Activated naive CD4-positive, alpha-beta T cell treated with anti-CD3 and anti-CD28 coated beads, Interleukin-2, amount 10 ng/mL, durations not matched to agents 7 days and 5 days (primary cell): ENCODE results near the gene FGFR4.

Experiments
- CTCF ChIA-PET: fragments of 350-600 bp; sonication (Branson Sonifier 250); formaldehyde crosslinking; loops from one replicate; lab custom pipeline; 2021; ENCODE audit warnings: antibody characterized with exemption; lab: Charles Lee
- DNase-seq: peaks from one replicate; pipeline ENCODE4 v3.0.0-alpha.2; 2020
- H3K27ac Mint-ChIP-seq: one replicate; pipeline ENCODE4 v1.8.0; 2021; ENCODE audit warnings: mild to moderate bottlenecking, moderate library complexity, mixed read lengths
- H3K27me3 Mint-ChIP-seq: one replicate; pipeline ENCODE4 v1.8.0; 2021; ENCODE audit warnings: mild to moderate bottlenecking, mixed read lengths
- H3K36me3 Mint-ChIP-seq: one replicate; pipeline ENCODE4 v1.8.0; 2021; ENCODE audit warnings: mixed read lengths
- H3K4me1 Mint-ChIP-seq: one replicate; pipeline ENCODE4 v1.8.0; 2021; ENCODE audit warnings: mixed read lengths
- H3K4me3 Mint-ChIP-seq: one replicate; pipeline ENCODE4 v1.8.0; 2021; ENCODE audit warnings: mild to moderate bottlenecking, moderate library complexity, mixed read lengths
- H3K9me3 Mint-ChIP-seq: one replicate; pipeline ENCODE4 v1.8.0; 2021; ENCODE audit warnings: mixed read lengths

FGFR4 gene

DNA sequence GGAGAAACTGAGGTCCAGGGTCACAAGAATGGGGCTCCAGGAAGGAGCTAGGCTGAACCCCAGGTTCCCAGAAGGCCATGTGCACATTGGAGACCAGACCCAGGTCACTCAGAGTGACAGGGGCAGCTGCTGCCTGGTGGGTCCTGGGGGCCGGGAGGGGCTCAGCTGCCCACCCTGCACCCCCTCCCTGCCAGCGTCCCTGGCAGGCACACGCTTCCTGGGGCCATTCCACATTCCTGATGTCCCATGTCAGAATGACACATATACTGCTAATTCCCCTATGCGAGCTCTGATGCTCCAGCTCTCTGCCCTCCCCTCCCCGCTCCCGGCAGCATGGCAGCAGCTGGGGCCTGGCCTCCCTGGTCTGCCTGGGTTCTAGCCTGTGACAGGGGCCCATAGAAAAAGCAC, 14.0 kb downstream of the FGFR4 start:
- Mint-ChIP-seq H3K27ac (no peak overlapping the region), H3K9me3 (no peaks in the 10 kb centered on the region), H3K4me3 (no peak overlapping the region), H3K27me3 (peaks cover 56% of the 10 kb centered on the region), H3K4me1 (no peaks in the 10 kb centered on the region), H3K36me3 (no peaks in the 10 kb centered on the region)
- CTCF ChIA-PET, result interaction anchor here (1.0 kb wide), 1 partner anchor 10 kb away, joined by 4 read pairs; no protein-coding TSS in a partner anchor
- no peak for DNase-seq

- H3K36me3 Mint-ChIP-seq, result no peaks in the 10 kb centered on the region
- H3K9me3 Mint-ChIP-seq, result no peaks in the 10 kb centered on the region
- no peak overlapping the region for H3K27ac Mint-ChIP-seq
- DNase-seq, result no peak
- CTCF ChIA-PET, result no interaction called here
- H3K27me3 Mint-ChIP-seq, result peaks cover 52% of the 10 kb centered on the region
- no peak overlapping the region for H3K4me3 Mint-ChIP-seq
- no peaks in the 10 kb centered on the region for H3K4me1 Mint-ChIP-seq
Observed at GRCh38 chr5:177103523-177104253, 17.0 kb downstream of the FGFR4 start.

- Mint-ChIP-seq H3K27ac (no peak overlapping the region), H3K4me1 (no peaks in the 10 kb centered on the region), H3K9me3 (no peaks in the 10 kb centered on the region), H3K4me3 (no peak overlapping the region), H3K36me3 (no peaks in the 10 kb centered on the region), H3K27me3 (peaks cover 38% of the 10 kb centered on the region)
- DNase-seq, result no peak
- CTCF ChIA-PET, result no interaction called here
Observed at GRCh38 chr5:177105691-177106476, 19.2 kb downstream of the FGFR4 start.

DNA sequence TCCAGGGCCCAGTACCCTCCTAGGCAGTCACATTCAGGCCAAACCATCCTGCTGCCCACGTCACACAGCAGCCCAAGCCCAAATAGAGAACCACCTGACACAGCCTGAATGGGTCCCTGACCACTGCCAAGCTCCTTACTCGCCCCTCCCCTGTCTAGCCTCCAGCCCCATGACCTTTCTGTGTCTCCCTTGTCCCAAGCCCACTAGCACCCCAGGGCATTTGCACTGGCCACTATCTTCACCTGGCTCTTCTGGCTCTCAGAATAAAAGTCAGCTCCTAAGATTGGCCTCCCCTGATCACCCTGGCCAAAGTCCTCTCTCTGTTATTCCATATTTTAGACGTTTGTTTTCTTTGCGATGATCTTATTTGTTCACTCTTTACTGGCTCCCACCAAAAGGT, 20.4 kb downstream of the FGFR4 start:
- Mint-ChIP-seq H3K4me1 (no peaks in the 10 kb centered on the region), H3K9me3 (no peaks in the 10 kb centered on the region), H3K27ac (no peak overlapping the region), H3K36me3 (no peaks in the 10 kb centered on the region), H3K4me3 (no peak overlapping the region), H3K27me3 (peaks cover 39% of the 10 kb centered on the region)
- CTCF ChIA-PET, result interaction anchor here (0.6 to 0.9 kb wide), 3 partner anchors 10 to 119 kb away, joined by 3 read pairs; no protein-coding TSS in a partner anchor
- DNase-seq, result no peak

GRCh38 chr5:177109810-177110209, 23.1 kb downstream of the FGFR4 start:
- Mint-ChIP-seq H3K4me1 (peaks cover 9% of the 10 kb centered on the region), H3K27me3 (peaks cover 21% of the 10 kb centered on the region), H3K27ac (no peak overlapping the region), H3K4me3 (no peak overlapping the region), H3K9me3 (no peaks in the 10 kb centered on the region), H3K36me3 (no peaks in the 10 kb centered on the region)
- CTCF ChIA-PET, result interaction anchor here (1.3 to 6.4 kb wide), 3 partner anchors 23 to 451 kb away, joined by 4 to 79 read pairs (median 64); partner anchors contain the start of gene FGFR4
- DNase-seq, result no peak

DNA sequence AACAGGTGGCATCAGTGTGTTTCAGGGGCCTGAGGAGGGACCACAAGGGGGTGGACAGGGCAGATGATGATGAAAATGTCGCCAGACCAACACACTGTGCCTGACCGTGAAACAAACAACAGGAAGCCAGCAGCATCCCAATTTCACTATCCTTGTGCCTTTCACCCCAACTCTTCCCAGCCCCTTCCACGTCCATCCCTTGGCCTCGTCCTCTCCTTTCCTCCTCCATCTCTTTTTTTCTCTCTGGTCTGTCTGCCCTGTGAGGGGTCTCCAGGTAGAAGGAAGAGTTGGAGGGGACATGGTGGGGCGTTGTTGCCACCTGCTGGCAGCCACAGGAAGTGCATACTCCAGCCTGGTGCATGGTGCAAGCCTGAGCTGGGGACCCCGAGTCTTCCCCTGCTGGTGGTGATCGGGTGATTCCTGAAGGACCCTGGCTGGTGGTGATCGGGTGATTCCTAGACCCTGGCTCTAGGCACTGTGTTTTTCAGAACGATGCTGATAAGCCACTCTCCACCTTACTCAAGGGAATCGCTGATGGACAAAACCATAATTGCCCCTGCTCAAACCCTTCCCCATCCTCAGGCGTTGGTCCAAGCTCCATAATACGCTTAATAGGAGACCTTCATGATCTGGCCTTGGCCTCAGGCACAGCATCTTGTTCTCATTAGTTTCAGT, 25.1 kb downstream of the FGFR4 start:
- H3K4me1 Mint-ChIP-seq, result peaks cover 19% of the 10 kb centered on the region
- peak overlapping the region; percentile 63 for H3K27ac Mint-ChIP-seq
- peak; percentile 75 for DNase-seq
- H3K36me3 Mint-ChIP-seq, result peaks cover 5% of the 10 kb centered on the region
- peaks cover 10% of the 10 kb centered on the region for H3K27me3 Mint-ChIP-seq
- H3K9me3 Mint-ChIP-seq, result no peaks in the 10 kb centered on the region
- CTCF ChIA-PET, result interaction anchor here (0.6 to 6.4 kb wide), 22 partner anchors 14 to 1286 kb away, joined by 3 to 79 read pairs (median 4); partner anchors contain the start of genes FGFR4 and MXD3
- H3K4me3 Mint-ChIP-seq, result no peak overlapping the region

- H3K9me3 Mint-ChIP-seq, result no peaks in the 10 kb centered on the region
- peaks cover 25% of the 10 kb centered on the region for H3K4me1 Mint-ChIP-seq
- DNase-seq, result no peak
- no peak overlapping the region for H3K4me3 Mint-ChIP-seq
- CTCF ChIA-PET, result interaction anchor here (0.7 to 6.4 kb wide), 36 partner anchors 14 to 454 kb away, joined by 3 to 79 read pairs (median 4); partner anchors contain the start of genes FGFR4, MXD3 and SLC34A1
- no peak overlapping the region for H3K27ac Mint-ChIP-seq
- peaks cover 10% of the 10 kb centered on the region for H3K27me3 Mint-ChIP-seq
- peaks cover 5% of the 10 kb centered on the region for H3K36me3 Mint-ChIP-seq
Observed at GRCh38 chr5:177112589-177113220, 26.0 kb downstream of the FGFR4 start.

- peak; percentile 88 for DNase-seq
- H3K36me3 Mint-ChIP-seq, result peaks cover 5% of the 10 kb centered on the region
- H3K9me3 Mint-ChIP-seq, result no peaks in the 10 kb centered on the region
- CTCF ChIA-PET, result interaction anchor here (0.6 to 6.4 kb wide), 39 partner anchors 13 to 455 kb away, joined by 3 to 79 read pairs (median 4); partner anchors contain the start of genes FGFR4, MXD3 and SLC34A1
- H3K4me3 Mint-ChIP-seq, result no peak overlapping the region
- H3K4me1 Mint-ChIP-seq, result peaks cover 27% of the 10 kb centered on the region
- peaks cover 10% of the 10 kb centered on the region for H3K27me3 Mint-ChIP-seq
- H3K27ac Mint-ChIP-seq, result no peak overlapping the region
Observed at GRCh38 chr5:177113566-177114424, 27.1 kb downstream of the FGFR4 start.

DNA sequence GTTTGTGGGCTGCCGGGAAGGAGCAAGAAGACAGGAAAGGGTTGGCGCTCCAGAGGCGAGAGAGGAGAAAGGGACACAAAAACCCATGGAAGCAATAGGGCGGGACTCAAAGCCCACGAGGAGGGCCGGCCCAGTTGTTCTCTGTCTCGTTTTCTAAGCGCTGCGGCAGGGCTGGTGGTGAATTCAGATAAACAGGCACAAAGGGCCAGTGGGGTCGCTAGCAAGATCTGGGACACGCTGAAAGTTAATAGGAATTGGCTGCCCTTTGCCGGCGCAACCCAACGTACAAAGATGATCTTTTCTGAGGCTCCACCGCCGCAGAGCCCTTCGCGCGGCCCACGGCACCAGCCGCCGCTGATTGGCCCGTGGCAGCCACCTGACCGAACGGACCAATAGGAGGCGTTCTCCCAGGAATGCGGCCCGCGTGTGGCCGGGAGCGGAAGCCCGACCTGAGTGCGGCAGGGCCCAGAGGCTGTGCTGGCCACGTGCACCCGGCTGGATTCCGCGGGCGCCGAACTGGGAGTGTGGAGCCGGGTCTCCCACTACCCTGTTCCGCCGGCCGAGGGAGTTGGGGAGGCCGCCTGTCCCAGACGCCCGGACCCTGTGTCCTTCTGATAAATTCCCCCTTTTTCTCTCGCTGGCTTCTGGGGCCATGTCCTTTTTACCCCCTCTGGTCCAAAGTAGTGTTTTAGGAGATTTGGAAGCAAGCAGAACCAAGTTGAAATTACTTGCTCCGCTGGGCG, 30.1 kb downstream of the FGFR4 start:
- DNase-seq, result peak; percentile 85
- Mint-ChIP-seq H3K27ac (peak overlapping the region; percentile 65), H3K36me3 (peaks cover 5% of the 10 kb centered on the region), H3K4me3 (peak overlapping the region; percentile 33), H3K9me3 (no peaks in the 10 kb centered on the region), H3K27me3 (peaks cover 2% of the 10 kb centered on the region), H3K4me1 (peaks cover 27% of the 10 kb centered on the region)
- CTCF ChIA-PET, result no interaction called here

DNA sequence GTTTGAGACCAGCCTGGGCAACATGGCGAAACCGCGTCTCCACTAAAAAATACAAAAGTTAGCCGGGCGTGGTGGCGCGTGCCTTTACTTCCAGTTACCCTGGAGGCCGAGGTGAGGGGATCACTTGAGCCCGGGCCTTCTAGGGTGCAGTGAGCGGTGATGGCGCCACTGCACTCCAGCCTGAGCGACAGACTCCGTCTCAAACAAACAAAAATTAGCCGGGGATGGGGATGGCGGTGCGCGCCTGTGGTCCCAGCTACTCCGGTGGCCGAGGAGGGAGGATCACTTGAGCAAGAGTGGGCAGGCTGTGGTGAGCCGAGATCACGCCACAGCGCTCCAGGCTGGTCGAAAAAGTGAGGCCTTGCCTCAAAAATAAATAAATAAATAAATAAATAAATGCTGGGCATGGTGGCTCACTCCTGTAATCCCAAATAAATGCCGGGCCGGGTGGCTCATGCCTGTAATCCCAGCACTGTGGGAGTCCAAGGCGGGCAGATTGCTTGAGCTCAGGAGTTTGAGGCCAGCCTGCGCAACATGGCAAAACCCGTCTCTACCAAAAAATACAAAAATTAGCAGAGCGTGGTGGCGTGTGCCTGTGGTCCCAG, 30.8 kb downstream of the FGFR4 start:
- Mint-ChIP-seq H3K36me3 (peaks cover 5% of the 10 kb centered on the region), H3K27me3 (no peaks in the 10 kb centered on the region), H3K27ac (no peak overlapping the region), H3K4me3 (no peak overlapping the region), H3K9me3 (no peaks in the 10 kb centered on the region), H3K4me1 (peaks cover 27% of the 10 kb centered on the region)
- DNase-seq, result no peak
- CTCF ChIA-PET, result interaction anchor here (1.0 kb wide), 1 partner anchor 10 kb away, joined by 3 read pairs; no protein-coding TSS in a partner anchor

GRCh38 chr5:177122566-177122965, 35.9 kb downstream of the FGFR4 start:
- Mint-ChIP-seq H3K27ac (no peak overlapping the region), H3K4me1 (peaks cover 17% of the 10 kb centered on the region), H3K27me3 (peaks cover 14% of the 10 kb centered on the region), H3K9me3 (no peaks in the 10 kb centered on the region), H3K4me3 (no peak overlapping the region), H3K36me3 (no peaks in the 10 kb centered on the region)
- CTCF ChIA-PET, result no interaction called here
- DNase-seq, result no peak
